ENCODE measurements around the gene SRSF7.

DNA sequence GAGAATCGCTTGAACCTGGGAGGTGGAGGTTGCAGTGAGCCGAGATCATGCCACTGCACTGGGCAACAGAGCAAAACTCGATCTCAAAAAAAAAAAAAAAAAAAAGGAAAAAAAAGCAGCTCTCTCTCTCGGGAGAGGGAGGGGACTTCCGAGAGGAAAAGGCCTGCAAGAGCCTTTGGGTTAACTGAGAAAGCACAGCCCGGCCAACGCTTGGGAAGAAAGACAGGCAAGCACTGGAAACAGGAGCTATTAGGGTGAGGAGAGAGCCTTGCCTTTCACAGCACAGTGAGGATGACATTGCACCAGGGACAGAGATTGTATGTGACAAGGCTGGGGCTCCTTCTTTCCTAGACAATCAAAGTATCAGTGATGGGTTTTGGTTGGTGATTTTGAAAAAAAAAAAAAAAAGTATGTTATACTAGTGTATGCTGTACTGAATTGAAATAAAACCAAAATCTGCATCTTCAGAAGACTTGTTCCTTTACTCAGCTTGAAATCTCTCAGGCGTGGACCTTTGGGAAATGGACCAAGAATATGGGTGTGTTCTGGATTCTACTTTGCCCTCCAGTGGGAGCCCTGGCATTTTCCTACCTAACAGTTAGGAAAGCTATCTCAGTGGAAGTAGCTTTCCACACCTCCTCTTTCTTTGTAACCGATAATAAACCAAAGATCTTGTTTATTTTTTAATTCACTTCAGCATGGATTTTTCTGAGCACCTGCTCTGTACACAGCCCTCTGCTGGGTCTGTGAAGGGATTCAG is 16.7 kb downstream of the SRSF7 start:
- TF ChIP-seq, protein P1, sequence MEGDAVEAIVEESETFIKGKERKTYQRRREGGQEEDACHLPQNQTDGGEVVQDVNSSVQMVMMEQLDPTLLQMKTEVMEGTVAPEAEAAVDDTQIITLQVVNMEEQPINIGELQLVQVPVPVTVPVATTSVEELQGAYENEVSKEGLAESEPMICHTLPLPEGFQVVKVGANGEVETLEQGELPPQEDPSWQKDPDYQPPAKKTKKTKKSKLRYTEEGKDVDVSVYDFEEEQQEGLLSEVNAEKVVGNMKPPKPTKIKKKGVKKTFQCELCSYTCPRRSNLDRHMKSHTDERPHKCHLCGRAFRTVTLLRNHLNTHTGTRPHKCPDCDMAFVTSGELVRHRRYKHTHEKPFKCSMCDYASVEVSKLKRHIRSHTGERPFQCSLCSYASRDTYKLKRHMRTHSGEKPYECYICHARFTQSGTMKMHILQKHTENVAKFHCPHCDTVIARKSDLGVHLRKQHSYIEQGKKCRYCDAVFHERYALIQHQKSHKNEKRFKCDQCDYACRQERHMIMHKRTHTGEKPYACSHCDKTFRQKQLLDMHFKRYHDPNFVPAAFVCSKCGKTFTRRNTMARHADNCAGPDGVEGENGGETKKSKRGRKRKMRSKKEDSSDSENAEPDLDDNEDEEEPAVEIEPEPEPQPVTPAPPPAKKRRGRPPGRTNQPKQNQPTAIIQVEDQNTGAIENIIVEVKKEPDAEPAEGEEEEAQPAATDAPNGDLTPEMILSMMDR (IDR thresholded peaks at IDR 0.05): no peak
- TF ChIP-seq POLR2A (IDR thresholded peaks at IDR 0.05; ENCODE audit: low read depth): no peak

Data from esophagus muscularis mucosa (tissue), 3 donors.